Activated T-cell treated with anti-CD3 and anti-CD28 coated beads for 1 hour (primary cell): ENCODE results near the gene ESYT3.
"Not testable (repeated sequence)": the region's sequence is repeated elsewhere in the genome, so short reads cannot be mapped to it uniquely, and the experiment has no call there.

Source experiments
- DNase-seq: peaks from one replicate; pipeline ENCODE4 v3.0.0-alpha.2; 2020; ENCODE audit warnings: low read depth

The ESYT3 gene

DNA sequence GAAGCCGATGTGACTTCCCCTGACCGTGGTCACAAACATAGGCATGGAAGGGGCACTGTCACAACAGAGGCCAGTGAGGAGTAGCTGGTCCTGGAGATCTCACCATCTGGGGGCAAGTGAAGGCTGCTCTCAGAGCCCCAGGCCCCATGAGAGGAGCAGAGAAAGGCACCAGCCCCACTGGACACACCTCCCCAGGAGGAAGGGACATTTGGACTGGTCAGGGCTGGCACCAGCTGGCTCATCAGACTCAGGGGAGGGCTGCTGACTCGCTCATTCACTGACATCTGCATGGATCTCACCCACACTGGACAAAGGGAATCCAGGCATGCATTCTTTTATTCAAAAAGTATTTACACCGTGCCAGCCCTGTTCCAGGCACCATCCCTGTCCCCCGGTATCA lies 26.8 kb downstream of the ESYT3 start:
- DNase-seq: no peak

DNA sequence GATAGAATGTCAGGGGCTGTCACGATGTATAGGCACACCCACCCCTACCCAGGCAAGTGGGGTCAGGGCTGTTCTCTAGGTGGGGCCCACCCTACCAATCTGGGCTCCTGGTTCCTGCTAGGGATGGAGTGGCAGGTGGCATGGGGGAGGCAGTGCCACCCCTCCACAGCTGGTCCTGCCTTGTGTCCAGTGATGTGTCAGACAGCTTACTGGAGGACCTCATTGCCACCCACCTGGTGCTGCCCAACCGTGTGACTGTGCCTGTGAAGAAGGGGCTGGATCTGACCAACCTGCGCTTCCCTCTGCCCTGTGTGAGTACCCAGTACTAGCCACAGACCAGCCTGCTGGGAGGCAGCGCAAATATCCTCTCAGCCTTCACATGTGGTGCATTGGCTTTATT lies 27.5 kb downstream of the ESYT3 start:
- no peak for DNase-seq

- no peak for DNase-seq
These were observed 29.5 kb downstream of the ESYT3 start for GRCh38 chr3:138463724-138464490.

GRCh38 chr3:138464491-138464860 lies 30.1 kb downstream of the ESYT3 start:
- no peak for DNase-seq

DNA sequence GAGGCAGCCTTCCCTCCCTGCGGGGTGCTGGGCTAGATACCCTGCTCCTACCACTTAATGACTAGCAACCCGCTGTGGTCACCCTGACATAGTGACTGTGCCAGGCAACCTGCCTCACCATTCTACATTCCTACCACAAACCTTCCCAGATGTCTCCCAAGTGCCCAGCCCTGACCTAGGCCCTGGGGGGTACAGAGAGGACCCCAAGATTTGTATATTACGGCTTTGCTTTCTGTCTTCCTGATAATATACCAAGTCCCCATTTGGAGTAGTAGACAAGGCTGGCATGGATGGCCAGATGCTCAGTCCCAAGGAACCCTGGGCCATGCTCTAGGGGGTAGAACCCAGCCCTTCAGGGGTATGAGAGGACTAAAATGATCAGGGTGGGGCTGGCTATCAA lies 31.0 kb downstream of the ESYT3 start:
- no peak for DNase-seq

GRCh38 chr3:138465925-138466324 lies 31.5 kb downstream of the ESYT3 start:
- DNase-seq: no peak

DNA sequence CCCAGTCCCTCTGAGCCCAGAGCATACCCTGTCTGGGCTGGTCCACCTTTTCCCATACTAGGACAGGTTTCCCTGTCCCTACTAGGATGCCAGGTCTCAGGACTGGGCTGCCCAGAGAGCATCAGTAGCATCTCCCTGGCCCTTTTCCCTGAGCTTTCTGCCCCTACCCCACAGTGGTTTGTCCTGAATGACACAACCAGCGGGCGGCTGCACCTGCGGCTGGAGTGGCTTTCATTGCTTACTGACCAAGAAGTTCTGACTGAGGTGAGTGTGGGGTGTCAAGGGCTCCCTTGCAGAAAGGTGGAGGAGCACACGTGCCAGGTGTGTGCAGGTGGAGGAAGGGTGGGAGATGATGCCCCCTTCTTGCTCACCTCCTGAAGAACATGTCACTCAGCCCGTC lies 33.5 kb downstream of the ESYT3 start:
- DNase-seq: no peak

DNA sequence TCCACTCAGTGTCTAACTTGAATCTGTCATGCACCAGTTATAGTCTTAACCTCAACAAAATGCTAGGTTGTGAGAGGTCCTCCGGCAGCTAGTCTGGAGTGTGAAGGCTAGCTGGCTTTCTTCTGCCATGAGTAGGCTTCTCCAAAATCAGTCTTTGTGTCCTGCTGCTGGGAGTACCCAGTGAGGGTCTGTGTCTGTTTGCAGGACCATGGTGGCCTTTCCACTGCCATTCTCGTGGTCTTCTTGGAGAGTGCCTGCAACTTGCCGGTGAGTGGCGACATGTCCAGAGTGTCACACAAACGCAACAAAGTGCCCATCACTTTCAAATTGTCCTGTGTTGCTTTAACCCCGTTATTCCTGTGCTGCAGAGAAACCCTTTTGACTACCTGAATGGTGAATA lies 34.0 kb downstream of the ESYT3 start:
- no peak for DNase-seq

DNA sequence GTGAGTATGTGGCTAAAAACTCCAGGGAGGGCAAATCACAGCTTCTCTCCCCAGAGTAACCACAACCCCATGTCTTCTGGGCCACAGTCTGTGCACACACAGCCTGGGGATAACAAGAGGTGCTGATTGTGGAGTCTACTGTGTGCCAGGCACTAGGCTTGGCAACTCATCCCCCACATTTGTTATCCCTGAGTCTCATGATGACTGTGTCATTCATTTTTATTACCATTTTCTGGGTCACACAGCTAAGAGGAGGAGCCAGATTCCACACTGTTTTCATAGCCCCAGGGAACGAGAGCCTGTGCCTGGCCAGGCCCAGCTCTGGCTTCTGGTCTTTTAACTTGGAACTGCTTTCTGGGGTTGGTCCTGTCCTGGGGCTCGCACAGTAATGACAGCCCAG lies 34.5 kb downstream of the ESYT3 start:
- no peak for DNase-seq

DNA sequence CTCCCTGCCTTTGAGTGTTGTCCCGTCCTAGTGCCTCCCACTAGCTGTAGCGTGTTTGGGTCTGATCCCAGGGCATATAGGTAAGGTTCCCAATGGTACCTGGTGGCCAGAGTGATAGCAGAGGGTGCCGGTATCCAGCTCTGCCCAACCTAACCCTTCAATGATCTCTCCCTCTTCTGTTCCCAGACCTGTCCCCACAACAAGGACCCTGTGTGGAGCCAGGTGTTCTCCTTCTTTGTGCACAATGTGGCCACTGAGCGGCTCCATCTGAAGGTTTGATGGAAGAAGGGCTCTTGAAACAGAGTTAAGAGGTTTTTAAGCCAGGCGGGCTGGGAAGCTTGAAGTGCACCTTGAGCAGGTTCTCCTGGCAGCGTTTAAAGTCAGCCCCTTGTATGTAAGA lies 35.5 kb downstream of the ESYT3 start:
- DNase-seq: no peak

GRCh38 chr3:138470687-138471086 lies 36.3 kb downstream of the ESYT3 start:
- no peak for DNase-seq

GRCh38 chr3:138471481-138471880 lies 37.1 kb downstream of the ESYT3 start:
- DNase-seq: no peak

GRCh38 chr3:138472141-138472825 lies 37.9 kb downstream of the ESYT3 start:
- DNase-seq: no peak

GRCh38 chr3:138473391-138473790 lies 39.0 kb downstream of the ESYT3 start:
- DNase-seq: no peak

DNA sequence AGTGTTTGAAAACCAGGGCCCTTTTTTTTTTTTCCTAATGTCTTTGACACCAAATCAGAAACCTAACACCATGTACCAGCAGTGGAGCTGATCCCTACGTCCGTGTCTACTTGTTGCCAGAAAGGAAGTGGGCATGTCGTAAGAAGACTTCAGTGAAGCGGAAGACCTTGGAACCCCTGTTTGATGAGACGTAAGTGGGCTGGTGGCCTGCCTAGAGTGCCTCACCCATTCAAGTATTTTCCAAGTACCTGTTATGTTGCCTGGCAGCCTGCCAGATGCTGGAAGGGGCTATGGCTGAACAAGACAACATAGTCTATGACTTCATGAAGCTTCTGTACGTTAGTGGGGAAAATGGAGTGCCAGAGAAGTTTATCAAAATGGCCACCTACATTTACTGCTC lies 39.7 kb downstream of the ESYT3 start:
- DNase-seq: no peak

- no peak for DNase-seq
These were observed 42.1 kb downstream of the ESYT3 start for GRCh38 chr3:138476526-138476925.

DNA sequence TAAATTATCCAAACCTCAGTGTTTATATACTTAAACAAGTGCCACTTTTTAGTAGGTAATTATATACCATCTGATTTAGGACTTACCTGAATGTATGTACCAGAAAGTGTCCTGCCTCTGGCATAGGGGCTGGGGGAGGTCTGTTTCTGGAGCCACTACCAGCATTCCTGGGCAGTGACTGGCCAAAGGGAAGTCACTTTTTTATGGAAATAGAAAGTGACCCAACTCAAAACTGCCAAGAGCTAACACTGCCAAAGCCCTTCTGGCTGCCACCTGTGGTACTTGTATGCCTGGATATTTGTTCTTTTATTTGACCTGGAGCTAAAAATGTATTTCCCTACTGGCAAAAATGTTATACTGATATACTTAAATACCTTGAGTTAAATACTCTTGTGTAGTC lies 42.7 kb downstream of the ESYT3 start:
- no peak for DNase-seq

DNA sequence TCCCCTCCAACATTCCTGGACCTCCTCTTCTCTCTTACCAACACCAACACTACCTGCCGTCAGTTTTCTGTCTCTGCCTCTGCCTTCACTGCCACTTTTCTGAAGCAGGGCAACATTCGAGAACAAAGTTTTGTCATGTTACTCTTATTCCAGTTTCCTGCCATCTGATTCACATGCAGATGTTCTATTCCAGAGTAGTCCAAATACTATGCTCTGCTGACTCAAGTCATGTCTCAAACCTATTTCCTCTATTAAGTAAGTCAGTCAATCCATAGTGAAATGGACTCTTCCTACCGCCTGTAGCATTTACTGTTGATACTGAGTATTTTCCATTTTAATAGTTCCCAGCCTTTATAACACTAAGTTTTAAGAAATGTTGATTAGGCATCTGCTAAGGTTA lies 43.4 kb downstream of the ESYT3 start:
- DNase-seq: no peak

- no peak for DNase-seq
These were observed 45.0 kb downstream of the ESYT3 start for GRCh38 chr3:138479438-138479863.

- not testable (repeated sequence) for DNase-seq
These were observed 50.3 kb downstream of the ESYT3 start for GRCh38 chr3:138484672-138485071.

GRCh38 chr3:138486580-138486979 lies 52.2 kb downstream of the ESYT3 start:
- DNase-seq: not testable (repeated sequence)

DNA sequence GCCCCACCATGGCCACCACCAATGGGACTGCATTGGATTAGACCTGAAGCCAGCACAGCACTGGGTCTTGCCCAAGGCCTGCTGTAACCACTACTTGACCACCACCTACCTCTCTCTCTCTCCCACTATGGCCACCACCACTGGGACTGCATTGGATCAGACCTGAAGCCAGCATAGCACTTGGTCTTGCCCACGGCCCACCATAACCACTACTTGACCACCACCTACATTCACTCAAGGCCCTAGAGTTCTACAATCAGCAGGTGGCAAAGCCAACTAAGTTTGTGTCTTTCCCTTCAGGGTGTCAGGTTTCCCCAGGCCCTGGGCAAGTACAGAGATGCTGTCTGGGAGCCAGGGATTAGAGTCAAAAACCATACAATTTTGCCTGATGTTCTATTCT lies 57.6 kb downstream of the ESYT3 start:
- no peak for DNase-seq

- no peak for DNase-seq
These were observed 58.7 kb downstream of the ESYT3 start for GRCh38 chr3:138492980-138493675.
